ENCODE results near the gene HPDL. TPM values are rescaled to one million over a fixed set of nuclear protein-coding genes. Genes with fewer than 3 reads are reported as not detected.

The HPDL gene
- total RNA-seq, 2 donors from 2014 or later = 7.8 to 10.1 TPM

DNA sequence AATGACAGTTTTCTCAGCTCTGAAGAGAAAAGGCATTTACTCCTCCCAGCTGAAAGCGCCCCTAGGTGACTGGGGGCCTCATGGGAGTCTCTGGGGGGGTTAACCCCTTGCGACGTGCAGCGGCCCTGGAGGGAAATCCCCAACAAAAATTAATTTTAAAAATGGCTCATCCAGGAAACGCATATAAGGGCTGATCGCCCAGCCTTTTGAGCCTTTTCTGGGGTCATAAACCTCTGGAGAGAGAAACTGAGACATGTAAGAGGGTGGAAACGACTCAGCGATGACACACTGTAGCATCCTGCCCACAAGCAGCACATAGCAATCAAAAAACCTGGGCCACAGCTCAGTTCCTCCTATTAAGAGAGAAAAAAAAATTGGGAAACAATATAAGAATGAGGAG, 20.4 kb upstream of the HPDL start:
- peaks cover 8% of the 10 kb centered on the region for H3K9me3 Mint-ChIP-seq
- no peak overlapping the region for H3K27ac ChIP-seq (ENCODE audit: low read depth, low read length)
- H3K27ac Mint-ChIP-seq = peak overlapping the region; percentile 69
- H3K27me3 ChIP-seq (ENCODE audit: control insufficient read depth, insufficient read depth, low read length, poor library complexity, severe bottlenecking) = no peaks in the 10 kb centered on the region
- no peak overlapping the region for H3K4me3 Mint-ChIP-seq
- TF ChIP-seq, protein P1, sequence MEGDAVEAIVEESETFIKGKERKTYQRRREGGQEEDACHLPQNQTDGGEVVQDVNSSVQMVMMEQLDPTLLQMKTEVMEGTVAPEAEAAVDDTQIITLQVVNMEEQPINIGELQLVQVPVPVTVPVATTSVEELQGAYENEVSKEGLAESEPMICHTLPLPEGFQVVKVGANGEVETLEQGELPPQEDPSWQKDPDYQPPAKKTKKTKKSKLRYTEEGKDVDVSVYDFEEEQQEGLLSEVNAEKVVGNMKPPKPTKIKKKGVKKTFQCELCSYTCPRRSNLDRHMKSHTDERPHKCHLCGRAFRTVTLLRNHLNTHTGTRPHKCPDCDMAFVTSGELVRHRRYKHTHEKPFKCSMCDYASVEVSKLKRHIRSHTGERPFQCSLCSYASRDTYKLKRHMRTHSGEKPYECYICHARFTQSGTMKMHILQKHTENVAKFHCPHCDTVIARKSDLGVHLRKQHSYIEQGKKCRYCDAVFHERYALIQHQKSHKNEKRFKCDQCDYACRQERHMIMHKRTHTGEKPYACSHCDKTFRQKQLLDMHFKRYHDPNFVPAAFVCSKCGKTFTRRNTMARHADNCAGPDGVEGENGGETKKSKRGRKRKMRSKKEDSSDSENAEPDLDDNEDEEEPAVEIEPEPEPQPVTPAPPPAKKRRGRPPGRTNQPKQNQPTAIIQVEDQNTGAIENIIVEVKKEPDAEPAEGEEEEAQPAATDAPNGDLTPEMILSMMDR (conservative IDR thresholded peaks at IDR 0.05) = no peak
- no peak overlapping the region for H3K9ac ChIP-seq (ENCODE audit: extremely low read depth, low read length, poor library complexity, severe bottlenecking)
- H3K27me3 Mint-ChIP-seq (ENCODE audit: insufficient read depth) = no peaks in the 10 kb centered on the region
- DNase-seq = no peak
- WGBS, 2 experiments (ENCODE audit: insufficient coverage in 1 of 2, insufficient read length in 1 of 2) = 57 to 58% methylated on average over 5 to 8 of the region's 8 CpGs
- H3K4me1 Mint-ChIP-seq = peaks cover 32% of the 10 kb centered on the region
- peaks cover 7% of the 10 kb centered on the region for H3K4me1 ChIP-seq (ENCODE audit: control insufficient read depth, insufficient read depth, low read length)
- peaks cover 6% of the 10 kb centered on the region for H3K9me3 ChIP-seq (ENCODE audit: control insufficient read depth, low read length)
- no peaks in the 10 kb centered on the region for H3K36me3 Mint-ChIP-seq (ENCODE audit: low read depth)
- no peak overlapping the region for H3K4me3 ChIP-seq (ENCODE audit: low read length)
- no peaks in the 10 kb centered on the region for H3K36me3 ChIP-seq (ENCODE audit: control insufficient read depth, insufficient read depth, low read length)

DNA sequence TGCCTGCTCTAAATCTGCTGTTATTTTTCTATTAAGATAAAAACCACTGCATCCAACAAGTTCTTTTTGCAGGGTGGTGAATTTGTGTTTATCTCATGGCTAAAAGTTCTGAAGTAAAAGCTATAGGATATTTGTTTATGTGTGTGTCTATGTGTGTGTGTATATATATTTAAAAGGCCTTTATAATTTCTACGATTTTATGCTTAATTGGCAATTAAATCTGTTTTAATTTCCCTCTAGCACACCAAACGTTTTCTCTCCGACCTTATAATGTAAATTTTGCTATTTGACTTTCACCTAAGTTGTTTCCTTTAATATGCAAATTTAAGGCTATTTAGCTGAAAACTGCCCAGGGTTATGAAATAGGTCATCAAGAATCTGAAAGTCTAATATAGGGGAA, 19.8 kb upstream of the HPDL start:
- Mint-ChIP-seq H3K27ac (no peak overlapping the region), H3K4me3 (no peak overlapping the region), H3K27me3 (ENCODE audit: insufficient read depth) (no peaks in the 10 kb centered on the region), H3K9me3 (peaks cover 10% of the 10 kb centered on the region), H3K4me1 (peaks cover 28% of the 10 kb centered on the region), H3K36me3 (ENCODE audit: low read depth) (no peaks in the 10 kb centered on the region)
- TF ChIP-seq, protein P1 (conservative IDR thresholded peaks at IDR 0.05) = no peak
- WGBS, 2 experiments (ENCODE audit: insufficient coverage in 1 of 2, insufficient read length in 1 of 2) = 64% methylated on average over 3 of the region's 3 CpGs; no CpG with 5 or more reads in 1 of the 2 experiments
- H3K4me3 ChIP-seq (ENCODE audit: low read length) = no peak overlapping the region
- H3K36me3 ChIP-seq (ENCODE audit: control insufficient read depth, insufficient read depth, low read length) = no peaks in the 10 kb centered on the region
- DNase-seq = no peak
- no peaks in the 10 kb centered on the region for H3K27me3 ChIP-seq (ENCODE audit: control insufficient read depth, insufficient read depth, low read length, poor library complexity, severe bottlenecking)
- peaks cover 7% of the 10 kb centered on the region for H3K4me1 ChIP-seq (ENCODE audit: control insufficient read depth, insufficient read depth, low read length)
- no peak overlapping the region for H3K9ac ChIP-seq (ENCODE audit: extremely low read depth, low read length, poor library complexity, severe bottlenecking)
- H3K9me3 ChIP-seq (ENCODE audit: control insufficient read depth, low read length) = peaks cover 12% of the 10 kb centered on the region
- no peak overlapping the region for H3K27ac ChIP-seq (ENCODE audit: low read depth, low read length)

DNA sequence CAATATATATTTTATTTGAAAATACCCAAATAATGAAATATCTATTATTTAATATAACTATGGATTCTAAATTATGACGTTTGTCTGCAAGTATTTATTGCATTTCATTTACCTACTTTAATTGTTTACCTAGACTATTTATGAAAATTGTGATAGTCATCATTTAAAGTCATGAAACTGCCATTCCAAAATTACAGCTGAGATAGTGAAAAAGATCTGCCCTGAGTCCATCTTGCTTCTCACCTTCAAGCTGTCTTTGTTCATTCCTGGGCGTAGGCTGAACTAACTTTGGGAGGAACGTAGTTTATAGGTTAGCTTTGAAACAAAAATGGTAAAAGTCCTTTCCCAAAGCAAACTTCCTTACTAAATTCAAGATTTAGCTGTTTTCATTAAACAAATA, 12.4 kb upstream of the HPDL start:
- Mint-ChIP-seq H3K27me3 (ENCODE audit: insufficient read depth) (no peaks in the 10 kb centered on the region), H3K4me3 (no peak overlapping the region), H3K9me3 (peaks cover 28% of the 10 kb centered on the region), H3K36me3 (ENCODE audit: low read depth) (peaks cover 4% of the 10 kb centered on the region), H3K4me1 (no peaks in the 10 kb centered on the region), H3K27ac (no peak overlapping the region)
- Histone ChIP-seq H3K4me1 (ENCODE audit: control insufficient read depth, insufficient read depth, low read length) (no peaks in the 10 kb centered on the region), H3K9me3 (ENCODE audit: control insufficient read depth, low read length) (peaks cover 32% of the 10 kb centered on the region), H3K36me3 (ENCODE audit: control insufficient read depth, insufficient read depth, low read length) (no peaks in the 10 kb centered on the region), H3K4me3 (ENCODE audit: low read length) (no peak overlapping the region), H3K27ac (ENCODE audit: low read depth, low read length) (no peak overlapping the region), H3K27me3 (ENCODE audit: control insufficient read depth, insufficient read depth, low read length, poor library complexity, severe bottlenecking) (no peaks in the 10 kb centered on the region), H3K9ac (ENCODE audit: extremely low read depth, low read length, poor library complexity, severe bottlenecking) (no peak overlapping the region)
- TF ChIP-seq, protein P1 (conservative IDR thresholded peaks at IDR 0.05) = no peak
- WGBS, 2 experiments (ENCODE audit: insufficient coverage in 1 of 2, insufficient read length in 1 of 2) = 91 to 100% methylated on average over 2 of the region's 3 CpGs
- DNase-seq = no peak

Data from endodermal cell (in vitro differentiated cells).